Caki2 (cell line): ENCODE results near the gene TARS2. TPM values are rescaled to one million over a fixed set of nuclear protein-coding genes. Genes with fewer than 3 reads are reported as not detected.
A peak's percentile ranks its signal among the peaks of the same experiment; 100 is the strongest.

Experiments
- DNase-seq: peaks from one replicate; pipeline ENCODE4 v3.0.0-alpha.2; 2015; ENCODE audit warnings: low read depth
- in situ Hi-C: cut with HindIII; loops from 2 replicates; pipeline ENCODE4 v1.10.0; 2016; ENCODE audit warnings: low sequenced_read_pairs, low pct_unique_long_range_greater_than_20kb, mixed read lengths
- total RNA-seq: library from RNA; depleted of rRNA; stranded (reverse); fragments of >200 nt; shearing (Covaris generic); gene quantifications from 2 replicates; pipeline ENCODE4 v1.2.3, GENCODE V29; 2014; ENCODE audit warnings: low replicate concordance; rRNA removed

Gene TARS2
- total RNA-seq: 18.7 and 32.8 TPM in 2 replicates

GRCh38 chr1:150486966-150487762 lies at the start of gene TARS2:
Gene TARS2, plus strand, starts transcription at chr1:150487419. Its CDS starts 32 bp downstream, at chr1:150487451.
- peak; percentile 95 for DNase-seq

GRCh38 chr1:150441121-150441520 lies 46.1 kb upstream of the TARS2 start:
- no peak for DNase-seq
- in situ Hi-C loops: no loop called here

More at GRCh38 chr1:150486966-150487762, at the start of gene TARS2:
- in situ Hi-C loops: no loop called here

- in situ Hi-C loops: no loop called here
- DNase-seq: no peak
Observed at GRCh38 chr1:150444232-150444631, 43.0 kb upstream of the TARS2 start.

- DNase-seq: no peak
- in situ Hi-C loops: no loop called here
Observed at GRCh38 chr1:150456146-150456647, 31.0 kb upstream of the TARS2 start.

GRCh38 chr1:150464422-150464826 lies 22.8 kb upstream of the TARS2 start:
- peak; percentile 45 for DNase-seq
- in situ Hi-C loops: no loop called here

- in situ Hi-C loops: no loop called here
- no peak for DNase-seq
Observed at GRCh38 chr1:150466964-150467363, 20.3 kb upstream of the TARS2 start.

GRCh38 chr1:150469291-150469690 lies 17.9 kb upstream of the TARS2 start:
- in situ Hi-C loops: no loop called here
- no peak for DNase-seq

- no peak for DNase-seq
- in situ Hi-C loops: no loop called here
Observed at GRCh38 chr1:150472601-150473200, 14.5 kb upstream of the TARS2 start.

GRCh38 chr1:150473659-150474058 lies 13.6 kb upstream of the TARS2 start:
- in situ Hi-C loops: no loop called here

GRCh38 chr1:150474869-150475268 lies 12.3 kb upstream of the TARS2 start:
- no peak for DNase-seq
- in situ Hi-C loops: no loop called here

More at GRCh38 chr1:150473659-150474058, 13.6 kb upstream of the TARS2 start:
- DNase-seq: no peak

GRCh38 chr1:150476754-150477153 lies 10.5 kb upstream of the TARS2 start:
- in situ Hi-C loops: no loop called here
- no peak for DNase-seq

- DNase-seq: no peak
- in situ Hi-C loops: no loop called here
Observed at GRCh38 chr1:150477320-150477719, 9.9 kb upstream of the TARS2 start.

GRCh38 chr1:150477733-150478132 lies 9.5 kb upstream of the TARS2 start:
- DNase-seq: no peak
- in situ Hi-C loops: no loop called here

- DNase-seq: no peak
Observed at GRCh38 chr1:150479370-150479769, 7.8 kb upstream of the TARS2 start.

GRCh38 chr1:150479927-150480352 lies 7.3 kb upstream of the TARS2 start:
- DNase-seq: no peak
- in situ Hi-C loops: no loop called here

More at GRCh38 chr1:150479370-150479769, 7.8 kb upstream of the TARS2 start:
- in situ Hi-C loops: no loop called here

- in situ Hi-C loops: no loop called here
- DNase-seq: no peak
Observed at GRCh38 chr1:150484431-150484830, 2.8 kb upstream of the TARS2 start.

GRCh38 chr1:150484861-150485260 lies 2.4 kb upstream of the TARS2 start:
- in situ Hi-C loops: no loop called here
- DNase-seq: no peak

GRCh38 chr1:150487763-150488115 lies 520 bp downstream of the TARS2 start:
- no peak for DNase-seq
- in situ Hi-C loops: no loop called here

GRCh38 chr1:150493175-150493574 lies 6.0 kb downstream of the TARS2 start:
- DNase-seq: peak; percentile 34
- in situ Hi-C loops: no loop called here
